Measurements from ENCODE around the gene SLC25A21.

Gene SLC25A21

GRCh38 chr14:36659822-36660735 is 512.3 kb downstream of the SLC25A21 start:
- no peak for TF ChIP-seq POLR2AphosphoS5 (IDR thresholded peaks at IDR 0.05; ENCODE audit: low read depth, low read length)
- TF ChIP-seq FOXP2 (optimal IDR thresholded peaks at IDR 0.05; ENCODE audit: borderline replicate concordance, extremely low read depth, extremely low read length, insufficient read depth) = no peak
- TF ChIP-seq TAF1 (IDR thresholded peaks at IDR 0.05; ENCODE audit: borderline replicate concordance, insufficient read depth, low read length) = no peak
- no peak for TF ChIP-seq REST (IDR thresholded peaks at IDR 0.05; ENCODE audit: insufficient read depth in 1 of 2, low read depth in 2 of 2, low read length in 2 of 2)
- TF ChIP-seq SIN3A (IDR thresholded peaks at IDR 0.05; ENCODE audit: borderline replicate concordance, insufficient read depth, low read length) = no peak

- TF ChIP-seq REST (IDR thresholded peaks at IDR 0.05; ENCODE audit: insufficient read depth in 1 of 2, low read depth in 2 of 2, low read length in 2 of 2) = no peak
- TF ChIP-seq SIN3A (IDR thresholded peaks at IDR 0.05; ENCODE audit: borderline replicate concordance, insufficient read depth, low read length) = no peak
- no peak for TF ChIP-seq TAF1 (IDR thresholded peaks at IDR 0.05; ENCODE audit: borderline replicate concordance, insufficient read depth, low read length)
- TF ChIP-seq POLR2AphosphoS5 (IDR thresholded peaks at IDR 0.05; ENCODE audit: low read depth, low read length) = no peak
- TF ChIP-seq FOXP2 (optimal IDR thresholded peaks at IDR 0.05; ENCODE audit: borderline replicate concordance, extremely low read depth, extremely low read length, insufficient read depth) = no peak
Observed at GRCh38 chr14:36659010-36659821, 513.2 kb downstream of the SLC25A21 start.

GRCh38 chr14:36658123-36659009 is 514.0 kb downstream of the SLC25A21 start:
- no peak for TF ChIP-seq FOXP2 (optimal IDR thresholded peaks at IDR 0.05; ENCODE audit: borderline replicate concordance, extremely low read depth, extremely low read length, insufficient read depth)

GRCh38 chr14:36657399-36658122 is 514.8 kb downstream of the SLC25A21 start:
- TF ChIP-seq REST (IDR thresholded peaks at IDR 0.05; ENCODE audit: insufficient read depth in 1 of 2, low read depth in 2 of 2, low read length in 2 of 2) (no peak), SIN3A (IDR thresholded peaks at IDR 0.05; ENCODE audit: borderline replicate concordance, insufficient read depth, low read length) (no peak), TAF1 (IDR thresholded peaks at IDR 0.05; ENCODE audit: borderline replicate concordance, insufficient read depth, low read length) (no peak), POLR2AphosphoS5 (IDR thresholded peaks at IDR 0.05; ENCODE audit: low read depth, low read length) (no peak)
